MCF 10A (cell line): Measurements from ENCODE around the gene TBC1D12. TPM values are rescaled to one million over a fixed set of nuclear protein-coding genes. Genes with fewer than 3 reads are reported as not detected.

Source experiments
- BruUV-seq: library from RNA; stranded (reverse); fragments of 400-500 nt; replicated peaks from 2 replicates; lab custom pipeline; 2021; lab: Mats Ljungman, UMichigan
- CTCF ChIA-PET: fragments of 300-600 bp; sonication (Branson Sonifier 250); formaldehyde crosslinking; extraction: SDS; loops from one replicate; lab custom pipeline; 2021; ENCODE audit warnings: antibody characterized with exemption, inconsistent platforms; lab: Yijun Ruan, JAX
- POLR2A ChIA-PET: fragments of 300-600, 350-650 bp; sonication (Branson Sonifier 250); formaldehyde crosslinking; extraction: SDS; loops from one replicate; lab custom pipeline; 2020; ENCODE audit warnings: antibody characterized with exemption, inconsistent platforms; lab: Yijun Ruan, JAX
- DNase-seq: peaks from one replicate; pipeline ENCODE4 v3.0.0-alpha.2; 2018; ENCODE audit not compliant: unreplicated experiment
- H3K27ac Mint-ChIP-seq: one replicate; pipeline ENCODE4 v1.8.0; 2022; ENCODE audit warnings: mild to moderate bottlenecking, low read depth, mixed read lengths; ENCODE audit not compliant: unreplicated experiment
- H3K27me3 Mint-ChIP-seq: one replicate; pipeline ENCODE4 v1.8.0; 2022; ENCODE audit warnings: mixed read lengths; ENCODE audit not compliant: insufficient read depth, unreplicated experiment
- H3K36me3 Mint-ChIP-seq: one replicate; pipeline ENCODE4 v1.8.0; 2022; ENCODE audit warnings: mild to moderate bottlenecking, moderate library complexity, mixed read lengths; ENCODE audit not compliant: insufficient read depth, unreplicated experiment
- H3K4me1 Mint-ChIP-seq: one replicate; pipeline ENCODE4 v1.8.0; 2022; ENCODE audit warnings: mixed read lengths; ENCODE audit not compliant: insufficient read depth, unreplicated experiment
- H3K4me3 Mint-ChIP-seq: one replicate; pipeline ENCODE4 v1.8.0; 2022; ENCODE audit warnings: mild to moderate bottlenecking, moderate library complexity, mixed read lengths; ENCODE audit not compliant: unreplicated experiment
- H3K9me3 Mint-ChIP-seq: one replicate; pipeline ENCODE4 v1.8.0; 2022; ENCODE audit warnings: mixed read lengths; ENCODE audit not compliant: unreplicated experiment
- intact Hi-C: fragments of 100-400 bp; cut with micrococcal nuclease; formaldehyde crosslinking; loops from 2 replicates; pipeline ENCODE4 v1.14.1; 2022
- total RNA-seq: library from RNA; stranded (reverse); gene quantifications from 2 replicates; pipeline ENCODE4 v1.2.3, GENCODE V29; 2022
- TF ChIP-seq, protein P1 (sequence below): fragments of 200-600 bp; IDR thresholded peaks from one replicate; pipeline ENCODE4 v1.8.0; 2022; ENCODE audit warnings: antibody characterized with exemption, mild to moderate bottlenecking; ENCODE audit not compliant: unreplicated experiment

The TBC1D12 gene
- total RNA-seq, 1 experiment from 2014 or later: 5.4 TPM

DNA sequence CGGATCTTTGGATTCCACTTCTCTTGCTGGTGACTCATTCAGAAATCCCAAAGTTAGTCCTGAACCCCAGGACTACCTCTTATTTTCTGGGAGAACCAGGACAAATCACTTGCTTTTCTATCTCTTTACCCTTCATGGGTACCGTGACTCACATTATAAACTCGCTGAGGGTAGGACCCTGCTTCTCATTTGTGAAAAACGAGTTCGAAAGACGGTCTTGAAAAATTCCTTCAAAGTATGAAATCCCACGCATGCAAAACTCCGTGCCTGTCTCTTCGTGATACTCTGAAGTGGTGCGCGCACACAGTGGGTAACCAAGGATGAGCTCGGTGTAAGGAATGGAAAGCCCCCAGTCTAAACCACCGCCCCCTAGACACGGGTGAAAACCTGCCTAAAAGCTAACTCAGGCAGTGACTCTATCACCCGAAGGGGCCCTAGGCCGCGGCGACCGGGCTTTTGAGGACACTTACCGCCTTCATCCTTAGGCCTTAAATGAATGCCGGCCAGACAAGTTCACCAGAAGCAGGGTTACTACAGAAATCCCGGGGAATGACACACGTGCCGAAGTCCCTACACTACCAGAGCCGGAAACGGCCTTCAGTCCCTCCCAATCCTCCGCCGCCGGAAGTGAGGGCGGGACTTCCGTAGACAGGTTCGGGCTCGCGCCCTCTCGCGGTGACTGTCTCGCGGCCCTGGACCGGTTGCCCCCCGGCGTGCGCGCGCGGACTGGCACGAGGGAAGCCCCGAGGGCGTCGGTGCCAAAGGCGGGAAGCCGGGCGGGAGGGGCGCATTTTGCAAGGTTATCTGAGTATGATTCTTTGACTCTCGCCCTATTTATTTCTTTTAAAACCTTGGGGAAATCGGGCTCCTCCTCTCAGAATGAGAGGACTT is 39.7 kb upstream of the TBC1D12 start, which contains the start of gene NOC3L:
TSS of gene NOC3L (minus strand) at position 580 of the 891 bp plus-strand sequence. CDS start at position 479, 101 bp downstream.
- CTCF ChIA-PET: interaction anchor here (0.6 to 4.5 kb wide), 25 partner anchors 8 to 1230 kb away, joined by 3 to 50 read pairs (median 4); partner anchors contain the start of genes SLC35G1 and TBC1D12
- Mint-ChIP-seq H3K4me1 (peaks cover 24% of the 10 kb centered on the region), H3K4me3 (peak within 1 kb of the TSS; percentile 95), H3K36me3 (peaks cover 28% of the 10 kb centered on the region), H3K27me3 (no peaks in the 10 kb centered on the region), H3K27ac (peak within 1 kb of the TSS; percentile 92), H3K9me3 (no peaks in the 10 kb centered on the region)
- POLR2A ChIA-PET: interaction anchor here (0.6 to 4.2 kb wide), 16 partner anchors 9 to 660 kb away, joined by 3 to 107 read pairs (median 4); partner anchors contain the start of genes FRA10AC1, HELLS and TBC1D12
- TSS peak; percentile 73 for BruUV-seq
- intact Hi-C loops: loop anchor here (1.0 to 5.0 kb wide), 2 partner anchors 40 to 80 kb away; partner anchors contain the start of gene TBC1D12
- DNase-seq: peak; percentile 95
- TF ChIP-seq, protein P1, sequence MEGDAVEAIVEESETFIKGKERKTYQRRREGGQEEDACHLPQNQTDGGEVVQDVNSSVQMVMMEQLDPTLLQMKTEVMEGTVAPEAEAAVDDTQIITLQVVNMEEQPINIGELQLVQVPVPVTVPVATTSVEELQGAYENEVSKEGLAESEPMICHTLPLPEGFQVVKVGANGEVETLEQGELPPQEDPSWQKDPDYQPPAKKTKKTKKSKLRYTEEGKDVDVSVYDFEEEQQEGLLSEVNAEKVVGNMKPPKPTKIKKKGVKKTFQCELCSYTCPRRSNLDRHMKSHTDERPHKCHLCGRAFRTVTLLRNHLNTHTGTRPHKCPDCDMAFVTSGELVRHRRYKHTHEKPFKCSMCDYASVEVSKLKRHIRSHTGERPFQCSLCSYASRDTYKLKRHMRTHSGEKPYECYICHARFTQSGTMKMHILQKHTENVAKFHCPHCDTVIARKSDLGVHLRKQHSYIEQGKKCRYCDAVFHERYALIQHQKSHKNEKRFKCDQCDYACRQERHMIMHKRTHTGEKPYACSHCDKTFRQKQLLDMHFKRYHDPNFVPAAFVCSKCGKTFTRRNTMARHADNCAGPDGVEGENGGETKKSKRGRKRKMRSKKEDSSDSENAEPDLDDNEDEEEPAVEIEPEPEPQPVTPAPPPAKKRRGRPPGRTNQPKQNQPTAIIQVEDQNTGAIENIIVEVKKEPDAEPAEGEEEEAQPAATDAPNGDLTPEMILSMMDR: peak; percentile 78

DNA sequence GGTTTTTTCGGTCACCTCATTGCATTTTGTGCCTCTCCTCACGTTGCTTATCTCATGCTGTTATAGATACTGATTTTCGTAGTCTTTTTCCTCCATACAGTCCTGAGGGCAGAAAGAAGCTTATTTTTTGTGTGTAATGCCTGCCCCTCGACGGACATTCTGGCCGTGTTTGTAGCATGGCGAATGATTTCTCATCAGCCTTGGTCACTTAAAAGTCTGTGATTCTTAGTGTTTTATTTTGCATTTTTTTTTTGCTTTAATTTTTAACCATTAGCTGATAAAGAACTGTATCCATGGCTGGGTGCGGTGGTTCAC is 39.1 kb upstream of the TBC1D12 start:
- peaks cover 22% of the 10 kb centered on the region for H3K36me3 Mint-ChIP-seq
- BruUV-seq: TSS peak; percentile 89
- H3K9me3 Mint-ChIP-seq: no peaks in the 10 kb centered on the region
- intact Hi-C loops: loop anchor here (5.0 kb wide), 1 partner anchor 79 kb away; no protein-coding TSS in a partner anchor
- H3K27ac Mint-ChIP-seq: peak overlapping the region; percentile 92
- ChIA-PET POLR2A (interaction anchor here (0.6 to 4.2 kb wide), 11 partner anchors 9 to 661 kb away, joined by 3 to 107 read pairs (median 4); partner anchors contain the start of genes FRA10AC1 and TBC1D12), CTCF (interaction anchor here (0.6 to 4.5 kb wide), 22 partner anchors 9 to 916 kb away, joined by 3 to 50 read pairs (median 4); partner anchors contain the start of gene TBC1D12)
- H3K27me3 Mint-ChIP-seq: no peaks in the 10 kb centered on the region
- DNase-seq: no peak
- TF ChIP-seq, protein P1: no peak
- peaks cover 19% of the 10 kb centered on the region for H3K4me1 Mint-ChIP-seq
- H3K4me3 Mint-ChIP-seq: peak overlapping the region; percentile 95

DNA sequence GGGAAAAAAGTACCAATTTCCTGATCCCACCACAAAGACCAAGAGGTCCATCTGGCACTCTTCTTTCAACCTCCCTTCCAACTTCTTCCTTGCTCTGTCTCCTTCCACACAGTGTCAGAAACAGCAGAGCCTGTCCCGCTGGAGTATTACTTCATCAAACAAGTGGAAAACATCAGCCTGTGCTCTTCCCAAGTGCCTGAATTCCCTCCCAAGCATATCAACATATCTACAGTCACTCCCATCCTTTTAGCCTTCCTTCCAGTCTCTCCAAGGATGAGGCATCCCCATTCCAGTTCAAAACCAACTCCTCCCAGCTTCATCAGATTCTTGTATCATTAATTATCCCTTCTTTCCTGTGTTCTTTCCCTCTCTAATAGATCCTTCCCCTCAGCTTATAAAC is 37.9 kb upstream of the TBC1D12 start:
- DNase-seq: no peak
- no peaks in the 10 kb centered on the region for H3K9me3 Mint-ChIP-seq
- CTCF ChIA-PET: interaction anchor here (0.6 to 1.4 kb wide), 4 partner anchors 70 to 438 kb away, joined by 3 to 4 read pairs (median 4); no protein-coding TSS in a partner anchor
- no peaks in the 10 kb centered on the region for H3K27me3 Mint-ChIP-seq
- H3K4me1 Mint-ChIP-seq: peaks cover 12% of the 10 kb centered on the region
- BruUV-seq: no TSS peak
- H3K27ac Mint-ChIP-seq: no peak overlapping the region
- intact Hi-C loops: loop anchor here (5.0 kb wide), 1 partner anchor 78 kb away; no protein-coding TSS in a partner anchor
- peaks cover 9% of the 10 kb centered on the region for H3K36me3 Mint-ChIP-seq
- POLR2A ChIA-PET: no interaction called here
- peak overlapping the region; percentile 26 for H3K4me3 Mint-ChIP-seq
- TF ChIP-seq, protein P1: no peak
